SW480 (cell line): ENCODE results near the gene ENHO.
A peak's percentile ranks its signal among the peaks of the same experiment; 100 is the strongest.

Source experiments
- DNase-seq: peaks from one replicate; pipeline ENCODE4 v3.0.0-alpha.2; 2016; ENCODE audit warnings: low spot score

The ENHO gene

DNA sequence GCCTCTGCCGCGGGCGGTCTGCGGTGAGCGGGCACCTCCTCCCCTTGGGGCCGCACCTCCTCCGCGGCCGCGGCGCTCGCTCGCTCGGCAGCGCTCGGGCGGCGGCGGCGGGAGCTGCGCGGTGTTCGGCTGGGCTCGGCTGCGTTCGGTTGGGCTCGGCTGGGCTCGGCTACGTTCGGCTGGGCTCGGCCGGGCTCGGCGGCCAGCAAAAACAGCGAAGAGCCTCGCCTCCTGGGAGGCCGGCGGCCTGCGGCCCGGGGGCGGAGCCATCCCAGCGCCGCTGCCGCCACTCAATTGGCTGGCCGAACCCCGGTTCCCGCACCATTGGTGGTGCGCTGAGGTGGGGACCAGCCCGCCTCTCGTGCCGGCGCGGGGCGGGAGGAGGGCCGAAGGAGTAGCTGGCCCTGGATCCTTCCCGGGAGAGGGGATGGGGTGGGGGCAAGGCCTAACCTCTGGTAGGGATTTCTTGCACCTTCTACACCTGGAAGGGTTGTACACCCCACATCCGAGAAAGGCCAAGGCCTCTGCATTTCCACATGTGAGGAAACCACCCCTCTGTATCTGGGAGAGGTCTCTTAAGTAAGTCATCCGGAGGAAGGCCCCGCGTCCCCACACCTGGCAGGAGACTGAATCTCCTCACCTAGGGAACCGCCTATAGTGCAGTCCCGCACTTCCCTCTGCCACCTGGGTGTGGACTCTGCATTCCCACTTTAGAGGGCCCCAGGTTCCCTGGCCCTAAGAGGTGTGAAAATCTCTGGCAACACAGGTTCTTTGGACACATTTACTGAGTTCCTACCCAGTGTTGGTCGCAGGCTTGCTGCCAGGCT, at the start of gene ENHO:
Gene ENHO, minus strand, starts transcription at position 20 of the 827 bp plus-strand sequence. CDS start 1,295 bp downstream, outside the sequence.
- DNase-seq: peak; percentile 80

DNA sequence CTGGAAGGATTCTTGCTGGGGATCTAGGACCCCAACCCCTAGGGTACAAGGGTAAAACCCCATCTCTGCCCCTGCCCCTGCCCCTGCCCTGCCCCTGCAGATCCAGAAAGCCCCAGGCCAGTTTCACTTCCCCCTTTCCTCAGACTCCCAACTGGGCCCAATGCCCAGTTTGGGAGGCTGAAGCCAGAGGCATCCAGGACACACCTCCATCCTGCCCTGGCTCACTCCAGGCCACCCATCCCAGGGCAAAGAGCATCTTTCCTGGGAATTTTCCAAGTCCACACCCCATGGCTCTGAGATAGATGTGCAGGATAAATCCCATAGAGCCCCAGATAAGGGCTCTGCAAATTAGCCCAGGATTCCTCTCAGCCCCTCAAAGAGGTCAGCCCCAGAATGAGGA, 49.3 kb upstream of the ENHO start:
- DNase-seq: no peak

DNA sequence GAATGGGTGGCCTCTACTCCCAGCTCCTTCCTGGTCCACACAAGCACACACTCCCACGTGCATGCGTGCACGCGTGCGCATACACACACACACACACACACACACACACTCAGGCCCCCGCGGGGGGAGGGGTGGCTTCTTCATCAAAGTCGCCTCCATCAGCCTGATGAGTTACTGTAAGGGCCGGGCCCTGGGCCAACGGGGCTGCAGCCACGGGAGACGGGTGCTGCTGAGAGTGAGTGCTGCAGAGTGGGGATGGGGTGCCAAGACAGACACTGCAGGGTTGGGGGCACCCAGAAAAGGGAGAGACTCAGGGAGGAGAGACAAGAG, 48.7 kb upstream of the ENHO start:
- DNase-seq: no peak

DNA sequence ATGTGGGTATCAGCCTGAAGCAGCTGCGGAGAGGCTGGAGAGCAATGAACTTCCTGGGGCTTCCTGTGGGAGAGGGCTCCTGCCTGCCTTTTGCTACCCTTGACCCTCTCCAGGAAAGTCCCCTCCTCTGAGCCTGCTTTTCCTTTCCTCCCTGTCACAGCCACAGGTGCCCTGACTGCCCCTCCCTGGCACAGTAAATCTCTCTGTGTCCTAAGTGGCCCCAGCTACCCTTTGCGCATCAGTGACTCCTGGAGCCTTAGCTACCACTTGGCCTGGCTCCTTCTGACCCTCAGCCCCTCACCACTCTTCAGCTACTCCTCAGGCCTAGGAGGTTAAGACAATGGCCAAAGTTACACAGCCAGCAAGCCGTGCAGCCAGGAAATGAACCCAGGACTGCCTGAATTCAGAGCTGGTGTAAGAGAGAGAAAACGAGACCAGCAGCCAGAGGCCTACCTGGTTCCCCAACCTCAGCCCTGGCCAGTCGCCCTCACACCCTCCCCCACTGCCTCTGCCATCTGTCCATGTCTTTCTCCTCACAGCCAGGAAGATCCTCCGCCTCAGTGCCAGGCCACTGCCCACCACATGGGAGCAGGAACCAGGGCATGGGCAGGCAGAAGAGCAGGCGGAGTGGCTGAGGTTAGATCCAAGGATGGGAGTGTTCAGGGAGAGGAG, 48.2 kb upstream of the ENHO start:
- no peak for DNase-seq

DNA sequence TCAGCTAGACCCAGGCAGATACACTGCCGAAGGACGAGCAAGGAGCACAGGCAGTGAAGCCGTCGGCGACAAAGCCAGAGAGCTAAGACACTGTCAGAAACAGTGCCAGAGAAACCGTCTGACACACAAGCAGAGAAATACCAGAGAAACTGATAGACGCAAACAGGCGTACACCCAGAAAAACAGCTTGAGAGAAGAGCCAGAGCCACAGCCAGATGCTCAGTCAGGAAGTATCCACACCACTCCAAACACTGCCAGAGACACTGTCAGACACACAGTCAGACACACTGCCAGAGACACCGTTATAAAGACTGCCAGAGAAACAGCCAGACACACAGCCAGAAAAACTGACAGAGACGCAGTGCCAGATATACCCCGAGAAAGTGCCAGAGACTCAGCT, 47.6 kb upstream of the ENHO start:
- DNase-seq: no peak

DNA sequence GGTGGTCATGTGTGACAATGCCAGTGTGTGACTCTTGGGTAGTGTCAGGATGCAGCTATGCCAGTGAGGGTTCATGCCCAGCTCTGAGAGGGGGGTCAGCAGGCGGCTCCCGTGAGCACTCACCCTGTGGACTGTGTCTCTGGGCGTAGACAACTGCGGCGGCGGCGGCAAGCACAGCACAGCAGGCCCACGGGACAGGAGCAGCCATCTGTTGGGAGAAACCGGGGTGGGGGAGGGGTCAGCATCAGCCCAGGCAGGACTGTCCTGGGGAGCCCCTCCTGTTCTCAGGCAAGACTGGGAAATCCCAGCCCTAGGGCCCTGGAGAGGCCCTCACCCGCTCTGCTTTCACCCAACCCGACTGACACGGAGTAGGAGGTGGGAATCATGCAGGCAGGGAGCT, 46.0 kb upstream of the ENHO start:
- DNase-seq: no peak

DNA sequence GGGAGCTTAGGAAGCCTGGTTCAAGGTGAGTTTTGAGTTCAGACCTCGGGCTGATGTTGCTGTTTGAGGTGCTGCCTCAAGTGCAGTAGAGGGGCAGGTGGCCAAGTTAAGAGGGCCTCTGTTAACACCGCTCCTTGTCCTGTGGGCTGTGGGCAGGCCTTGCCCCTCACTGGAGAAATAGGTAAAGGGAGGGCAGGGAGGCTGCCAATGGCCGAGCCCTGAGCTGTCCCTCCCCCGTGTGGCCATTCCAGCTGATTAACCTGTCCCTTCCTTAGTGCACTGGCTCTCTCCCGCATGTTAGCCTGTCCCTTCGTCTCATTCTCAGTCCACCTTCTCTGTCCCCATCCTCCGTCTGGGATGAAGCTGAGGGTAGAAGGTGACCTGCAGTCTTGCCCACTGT, 45.3 kb upstream of the ENHO start:
- DNase-seq: no peak

DNA sequence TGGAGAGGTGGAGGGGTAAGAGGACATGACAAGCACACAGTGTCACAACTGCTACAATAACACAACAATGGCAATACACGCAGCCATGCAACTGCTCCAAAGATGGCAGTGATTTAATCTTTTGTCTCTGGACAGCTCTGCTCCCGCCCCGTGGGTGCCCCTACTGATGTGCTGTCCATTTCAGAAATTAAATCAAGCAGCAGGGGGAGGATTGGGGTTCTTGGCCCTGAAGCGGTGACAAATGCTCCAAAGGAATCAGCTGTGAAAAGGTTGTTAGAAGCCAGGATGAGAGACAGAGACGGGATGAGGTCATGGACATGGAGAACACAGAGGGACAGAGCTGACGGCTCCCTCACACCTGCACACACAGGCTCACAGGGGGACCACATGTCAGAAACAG, 44.2 kb upstream of the ENHO start:
- DNase-seq: no peak

DNA sequence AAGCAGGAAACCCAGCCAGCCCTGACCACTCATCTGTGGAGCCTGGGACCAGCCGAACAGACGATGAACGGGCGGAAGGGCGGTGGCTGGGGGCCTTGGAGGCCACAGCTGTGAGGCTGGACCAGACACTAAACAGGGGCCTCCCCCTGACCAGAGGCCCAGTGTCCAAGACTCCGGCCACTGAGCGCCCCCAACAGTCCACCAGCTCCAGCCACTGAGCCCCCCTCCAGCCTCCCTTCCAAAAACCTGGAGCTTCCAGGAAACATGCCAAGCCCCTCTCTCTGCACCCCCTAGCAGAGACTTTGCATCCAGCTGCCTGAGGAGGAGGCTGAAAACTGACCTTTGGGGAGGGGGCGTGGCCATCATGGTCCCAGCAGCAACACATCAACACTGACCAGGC, 43.5 kb upstream of the ENHO start:
- no peak for DNase-seq

DNA sequence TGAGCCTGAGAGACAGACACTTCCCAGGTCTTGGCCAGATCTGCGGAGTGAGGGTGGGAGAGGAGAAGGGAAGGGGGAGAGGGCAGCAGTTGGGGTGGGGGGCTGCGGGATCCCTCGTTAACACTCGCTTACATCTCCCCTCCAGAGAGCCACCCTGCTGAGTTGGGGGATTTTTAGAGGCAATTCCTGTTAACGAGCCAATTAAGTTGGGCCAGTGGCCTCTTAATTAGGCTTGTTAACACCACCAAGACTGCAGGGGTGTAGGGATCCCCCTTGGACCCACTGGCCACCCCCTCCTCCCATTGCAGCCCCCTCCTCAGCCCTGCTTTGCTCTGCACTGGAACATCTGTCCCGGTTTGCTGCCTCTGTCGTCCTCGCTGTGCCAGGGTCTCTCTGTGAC, 43.1 kb upstream of the ENHO start:
- DNase-seq: no peak

DNA sequence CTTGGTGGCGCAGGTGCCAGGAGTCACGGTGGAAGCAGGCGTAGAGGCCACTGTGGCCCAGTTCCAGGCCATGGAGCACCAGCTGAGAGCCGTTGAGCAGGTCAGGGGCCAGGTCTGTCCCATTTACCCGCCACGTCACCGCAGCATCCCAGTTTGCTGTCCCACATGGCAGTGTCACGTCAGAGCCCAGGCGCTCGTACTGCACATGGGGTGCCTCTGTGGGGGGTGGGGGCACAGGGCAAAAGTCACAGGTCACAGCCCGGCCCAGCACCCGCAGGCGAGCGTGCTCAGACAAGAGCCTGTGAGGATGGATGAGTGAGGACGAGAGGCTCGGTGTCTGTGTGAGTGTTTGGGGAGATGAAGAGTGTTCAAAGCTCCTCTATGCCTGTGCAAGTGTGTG, 41.8 kb upstream of the ENHO start:
- no peak for DNase-seq

DNA sequence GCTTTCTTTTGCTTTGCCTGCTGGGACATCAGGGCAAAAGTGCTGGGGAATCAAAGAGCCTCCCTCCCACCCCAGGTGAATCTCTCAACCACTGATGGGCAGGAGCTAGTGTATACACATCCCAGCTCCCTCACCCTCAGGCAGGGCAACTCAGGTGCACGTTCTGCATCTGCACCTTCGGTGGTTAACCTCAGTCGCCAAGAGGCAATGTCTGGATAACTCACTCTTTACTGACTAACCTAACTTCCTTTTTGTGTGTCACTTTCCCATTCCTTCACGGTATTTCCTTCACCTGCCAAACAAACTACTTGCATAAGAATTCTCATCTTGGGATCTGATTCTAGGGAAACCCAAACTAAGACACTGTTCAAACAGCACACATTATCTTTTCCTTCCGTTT, 40.5 kb upstream of the ENHO start:
- DNase-seq: no peak

DNA sequence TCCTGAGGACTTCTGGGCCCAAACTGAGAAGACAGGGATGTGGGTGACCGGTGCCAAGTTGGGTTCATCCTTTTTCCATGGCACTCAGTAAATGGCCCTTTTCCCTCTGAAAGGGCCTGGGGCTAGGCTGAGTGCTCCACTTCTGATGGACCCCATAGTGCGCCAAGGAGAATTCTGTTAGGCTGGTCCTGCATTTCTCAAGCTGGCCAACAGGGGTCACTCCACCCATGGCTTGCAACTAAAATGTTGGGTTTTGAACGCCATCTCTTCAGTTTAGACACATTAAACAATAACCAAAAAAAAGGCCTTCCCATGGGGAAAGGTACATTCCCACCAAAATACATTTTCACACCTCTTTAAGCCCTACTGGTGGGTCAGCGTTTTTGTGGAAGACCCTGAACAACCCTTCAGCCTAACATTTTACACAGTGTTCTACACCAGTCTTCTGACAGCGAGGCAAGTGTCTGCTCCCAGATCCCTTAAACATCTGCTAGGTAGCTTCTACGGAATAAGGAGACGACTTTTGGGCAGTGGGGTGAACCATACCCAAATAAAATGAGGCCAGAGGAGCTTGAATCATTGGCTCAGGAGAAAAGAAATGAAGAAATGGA, 39.5 kb upstream of the ENHO start:
- no peak for DNase-seq

DNA sequence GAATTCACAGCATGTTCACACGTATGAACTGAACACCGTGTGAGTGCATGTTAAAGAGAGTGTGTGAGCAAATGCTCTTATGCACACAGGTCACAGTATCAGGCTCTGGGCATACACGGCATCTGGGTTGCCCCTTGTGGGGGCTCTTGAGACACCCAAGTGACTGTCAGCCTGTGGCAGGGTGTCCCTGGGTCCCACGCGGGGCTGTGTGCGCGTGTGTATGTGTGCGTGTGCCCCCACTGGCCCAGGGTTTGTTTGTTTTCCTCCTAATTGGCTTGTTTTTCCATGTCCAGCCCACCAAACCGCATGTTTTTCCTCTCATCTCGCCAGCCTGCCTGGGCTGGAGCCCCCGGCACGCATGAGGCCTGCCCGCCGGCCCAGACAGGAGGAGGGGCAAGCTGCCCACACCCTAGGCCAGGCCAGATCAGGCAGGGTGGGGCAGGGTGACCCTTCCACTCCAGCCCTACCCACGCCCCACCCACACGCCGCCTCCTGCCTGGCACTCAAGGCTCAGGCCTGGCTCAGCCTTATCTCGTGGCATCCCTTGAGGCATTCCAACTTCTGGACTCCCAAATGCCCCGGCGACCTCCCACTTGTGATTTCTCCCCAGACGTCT, 37.9 kb upstream of the ENHO start:
- no peak for DNase-seq

DNA sequence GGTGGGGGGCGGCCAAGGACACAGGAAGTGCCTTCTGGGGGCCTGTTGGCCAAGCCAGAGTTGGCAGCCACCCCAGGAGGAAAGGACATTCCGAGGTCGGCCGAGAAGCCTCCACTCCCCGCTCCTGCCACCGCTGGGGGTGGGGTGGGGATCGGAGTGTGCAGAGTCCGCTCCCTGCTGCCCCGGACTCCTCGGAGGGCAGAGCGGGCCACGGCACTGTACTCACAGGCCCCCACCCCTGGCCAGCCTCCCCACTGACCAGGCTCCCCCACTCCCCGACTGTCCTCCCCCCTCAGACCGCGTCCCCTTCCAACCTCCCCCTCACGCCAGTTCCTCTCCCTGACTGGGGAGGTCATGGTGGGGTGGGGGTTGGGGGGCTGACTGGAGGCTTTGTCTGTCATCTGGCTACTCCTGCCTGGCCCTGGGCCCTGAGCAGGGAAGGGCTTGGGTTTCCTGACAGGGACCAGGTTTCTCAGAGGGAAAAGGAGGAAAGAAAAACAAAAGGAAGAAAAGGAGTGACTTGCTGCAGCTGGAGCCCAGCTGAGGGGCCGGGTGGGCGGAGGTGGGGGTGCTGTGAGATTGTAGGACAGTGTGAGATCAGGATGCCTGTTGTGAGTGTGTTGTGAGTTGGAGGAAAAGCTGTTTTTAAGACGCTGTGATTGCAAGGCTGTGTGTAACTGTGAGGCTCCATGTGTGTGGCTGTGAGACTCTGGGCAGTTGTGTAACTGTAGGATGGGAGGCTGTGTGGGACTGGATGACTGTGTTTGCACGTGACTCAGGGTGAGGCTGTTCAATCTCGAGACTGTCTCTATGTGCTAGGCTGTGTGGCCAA, 37.0 kb upstream of the ENHO start:
- DNase-seq: peak; percentile 31

DNA sequence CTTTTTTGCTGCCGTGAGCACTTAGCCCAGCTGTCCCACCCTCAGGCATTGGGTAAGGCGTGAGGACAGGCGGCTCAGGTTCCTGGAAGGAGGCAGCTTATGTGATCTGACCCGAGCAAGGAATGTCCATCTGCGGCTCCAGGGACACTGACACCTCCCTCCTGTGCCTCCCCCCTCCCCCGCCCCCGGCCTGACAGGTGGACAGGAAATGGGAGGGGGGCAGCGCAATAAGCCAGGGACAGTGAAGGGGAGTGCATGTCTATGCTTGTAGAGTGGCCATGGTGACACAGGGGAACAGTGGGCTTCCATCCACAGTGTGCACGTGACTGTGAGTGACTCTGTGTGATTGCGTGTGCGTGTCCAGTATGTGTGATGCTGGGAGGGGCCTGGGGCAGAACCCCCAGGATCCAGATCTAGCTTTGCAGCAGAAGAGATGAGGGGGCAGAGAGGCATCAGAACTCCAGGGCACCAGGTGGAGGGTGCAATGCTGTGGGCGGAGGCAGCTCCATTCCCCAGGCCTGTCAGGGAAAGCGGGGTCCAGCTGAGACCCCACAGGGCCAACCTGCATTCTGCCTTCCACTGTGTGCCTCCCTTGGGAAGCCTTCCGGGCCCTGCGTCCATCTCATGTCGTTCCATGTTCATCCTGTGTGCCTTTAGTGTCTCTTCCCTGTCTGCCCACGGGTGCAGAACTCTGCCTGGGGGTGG, 36.3 kb upstream of the ENHO start:
- DNase-seq: no peak

DNA sequence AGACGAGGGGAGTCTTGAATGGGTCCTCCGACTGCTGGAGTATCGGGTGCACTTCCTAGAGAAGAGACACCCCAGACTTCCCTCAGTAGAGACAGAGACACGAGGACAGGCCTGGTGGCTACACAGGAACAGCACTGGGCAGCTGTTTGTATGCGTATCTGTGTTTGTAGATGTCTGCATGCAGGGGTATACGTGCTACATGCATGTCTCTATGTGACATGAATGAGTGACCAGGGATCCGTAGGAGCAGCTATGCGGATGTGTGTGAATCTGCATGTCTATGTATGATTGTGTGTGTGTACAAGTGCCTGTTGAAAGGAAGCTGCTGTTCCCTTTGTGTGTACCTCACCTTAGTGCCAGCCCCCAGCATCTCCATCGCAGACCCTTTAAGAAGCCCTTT, 35.6 kb upstream of the ENHO start:
- DNase-seq: no peak

DNA sequence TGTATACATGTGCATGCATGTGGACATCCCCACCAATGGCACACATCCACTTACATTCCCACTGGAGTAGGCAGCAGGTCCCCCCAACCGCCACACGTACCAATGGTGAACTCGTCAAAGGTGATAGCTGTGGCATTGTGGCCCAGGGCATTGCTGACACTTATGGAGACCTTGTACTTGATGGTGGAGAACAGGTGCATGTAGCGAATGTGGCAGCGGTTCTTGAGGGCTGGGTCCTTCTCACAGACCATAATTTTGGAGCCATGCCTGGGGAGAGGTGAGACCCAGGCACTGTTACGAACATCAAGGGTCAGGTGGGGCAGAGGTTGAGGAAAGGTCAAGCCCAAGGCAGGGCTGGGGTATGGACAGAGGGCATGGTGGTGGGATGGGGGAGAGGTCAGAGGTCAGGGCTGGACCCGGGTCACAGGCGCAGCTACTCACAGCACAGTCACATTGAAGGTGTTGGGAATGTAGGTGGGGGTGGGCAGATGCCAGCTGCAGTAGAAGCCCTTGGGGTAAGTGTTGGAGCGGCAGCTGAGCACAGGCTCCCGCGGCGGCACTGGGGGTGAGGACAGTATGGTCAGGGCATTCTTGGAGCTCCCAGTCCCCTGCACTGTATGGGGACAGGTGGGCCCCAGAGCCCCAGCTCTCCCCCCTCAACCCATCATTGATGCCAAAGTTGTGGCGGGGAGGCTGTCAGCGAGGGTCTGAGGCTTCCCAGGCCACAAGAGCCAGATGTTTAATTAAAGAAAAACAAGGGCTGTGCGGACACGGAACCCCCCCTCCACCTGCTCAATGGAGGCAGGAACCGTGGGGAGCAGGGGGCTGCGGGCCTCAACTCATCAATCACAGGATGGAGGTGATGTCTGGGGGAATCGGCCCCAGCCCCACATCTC, 34.9 kb upstream of the ENHO start:
- DNase-seq: no peak

DNA sequence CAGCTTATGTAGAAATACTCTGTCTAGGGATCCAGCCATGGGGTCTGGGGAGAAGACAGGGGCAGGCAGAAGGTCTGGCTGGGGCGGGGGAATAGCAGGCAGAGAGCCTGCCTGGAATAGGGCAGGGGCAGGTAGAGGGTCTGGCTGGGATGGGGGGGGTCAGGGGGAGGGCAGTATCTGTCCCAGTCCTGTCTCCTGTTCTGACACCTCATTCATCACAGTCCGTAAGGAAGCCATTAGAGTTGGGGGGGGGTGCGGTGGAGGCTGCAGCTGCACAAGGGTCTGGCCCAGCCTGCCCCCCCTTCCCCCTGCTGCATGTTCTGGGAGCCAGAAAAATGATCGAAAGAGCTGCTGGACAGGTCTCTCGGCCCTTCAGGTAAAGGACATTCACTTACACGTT, 34.2 kb upstream of the ENHO start:
- DNase-seq: no peak

DNA sequence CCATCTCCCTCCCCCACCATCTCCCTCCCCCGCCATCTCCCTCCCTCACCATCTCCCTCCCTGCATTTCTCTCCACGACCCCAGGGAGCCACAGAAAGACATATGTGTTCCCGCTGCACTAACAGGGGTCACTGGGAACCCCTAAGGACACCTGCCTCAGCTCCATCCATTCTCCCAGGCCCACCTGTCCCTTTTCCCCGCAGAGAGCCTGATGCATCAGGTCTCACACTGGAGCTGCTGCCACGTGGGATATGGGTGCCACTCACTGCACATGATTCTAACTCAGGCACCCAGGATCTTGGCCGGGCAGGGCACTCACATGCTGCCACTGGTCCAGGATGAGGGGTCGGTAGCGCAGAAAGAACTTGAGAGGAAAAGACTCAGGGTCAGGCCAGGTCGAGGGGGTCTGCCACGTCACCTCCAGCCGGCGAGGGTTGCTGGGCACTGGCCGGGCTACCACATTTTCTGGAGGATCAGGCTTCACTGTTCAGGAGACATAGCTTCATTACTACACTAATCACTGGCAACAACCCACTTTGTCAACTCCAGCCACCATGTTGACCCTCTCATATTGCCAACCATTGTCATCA, 33.2 kb upstream of the ENHO start:
- DNase-seq: no peak
